Endothelial cell of umbilical vein (primary cell): ENCODE results near the gene AMDHD2. TPM values are rescaled to one million over a fixed set of nuclear protein-coding genes. Genes with fewer than 3 reads are reported as not detected.

Source experiments
- BruUV-seq: library from RNA; stranded (reverse); fragments of 400-500 nt; replicated peaks from 2 replicates; lab custom pipeline; 2021; lab: Mats Ljungman, UMichigan
- CTCF ChIA-PET: fragments of 300-600, 350-600 bp; sonication (Branson Sonifier 250); formaldehyde crosslinking; loops from one replicate; lab custom pipeline; 2021; ENCODE audit warnings: antibody characterized with exemption, inconsistent platforms; lab: Charles Lee
- POLR2A ChIA-PET: fragments of 300-600, 350-600 bp; sonication (Branson Sonifier 250); formaldehyde crosslinking; loops from one replicate; lab custom pipeline; 2021; ENCODE audit warnings: antibody characterized with exemption, inconsistent platforms; lab: Charles Lee
- DNase-seq: peaks from one replicate; pipeline ENCODE4 v3.0.0-alpha.2; 2011; ENCODE audit warnings: low read depth, low spot score
- FAIRE-seq: peaks from 2 replicates; lab custom pipeline; 2011; peaks lifted over from hg19 to GRCh38; lab: Jason Lieb, UNC
- H2AFZ ChIP-seq: 2 replicates; pipeline ENCODE4 v1.6.0; 2012; ENCODE audit warnings: low read depth, low read length, control low read depth, inconsistent platforms
- H3K27ac ChIP-seq: 2 replicates; pipeline ENCODE4 v1.5.1; 2011; ENCODE audit warnings: low read depth, mild to moderate bottlenecking, control low read depth, low read length, moderate library complexity; ENCODE audit not compliant: insufficient read depth
- H3K27me3 ChIP-seq, 2 experiments: 2 replicates each; pipeline versions ENCODE4 v1.6.0 to v1.6.1; 2011; ENCODE audit warnings: low read length in 2 of 2, mixed read lengths in 1 of 2; ENCODE audit not compliant: control insufficient read depth in 2 of 2, insufficient read depth in 2 of 2
- H3K36me3 ChIP-seq, 2 experiments: 2 replicates in 1 of 2; 3 replicates in 1 of 2; pipeline ENCODE4 v1.5.1; 2011; ENCODE audit warnings: low read length in 2 of 2, mild to moderate bottlenecking in 1 of 2, moderate library complexity in 1 of 2; ENCODE audit not compliant: control insufficient read depth in 2 of 2, insufficient read depth in 2 of 2; ENCODE audit errors: extremely low read depth in 1 of 2
- H3K4me1 ChIP-seq: 3 replicates; pipeline ENCODE4 v1.5.1; 2011; ENCODE audit warnings: mild to moderate bottlenecking, low read length; ENCODE audit not compliant: control insufficient read depth, insufficient read depth; ENCODE audit errors: extremely low read depth
- H3K4me2 ChIP-seq: 2 replicates; pipeline ENCODE4 v1.6.1; 2011; ENCODE audit warnings: low read length, control low read depth, mixed read lengths; ENCODE audit not compliant: insufficient read depth
- H3K4me3 ChIP-seq, 3 experiments: fragments of 200-600 bp in 1 of 3; sonication (generic), shearing (Covaris generic) in 1 of 3; replicated peaks in 1 of 3; 2 replicates each; pipeline ENCODE4 v1.5.1; 2011 to 2016; ENCODE audit warnings: control low read depth in 3 of 3, low read length in 3 of 3, mild to moderate bottlenecking in 2 of 3, inconsistent platforms in 1 of 3, low read depth in 1 of 3, moderate library complexity in 1 of 3; ENCODE audit not compliant: insufficient read depth in 1 of 3
- H3K79me2 ChIP-seq: 2 replicates; pipeline ENCODE4 v1.6.0; 2012; ENCODE audit warnings: low read length, inconsistent platforms; ENCODE audit not compliant: control insufficient read depth, insufficient read depth
- H3K9ac ChIP-seq: replicated peaks from 2 replicates; pipeline ENCODE3; 2011; ENCODE audit warnings: low read length, control low read depth; ENCODE audit not compliant: insufficient read depth; ENCODE audit errors: extremely low read depth
- H3K9me1 ChIP-seq: replicated peaks from 3 replicates; pipeline ENCODE4 v1.6.0; 2011; ENCODE audit warnings: mild to moderate bottlenecking, low read length; ENCODE audit not compliant: control insufficient read depth, insufficient read depth; ENCODE audit errors: extremely low read depth
- H3K9me3 ChIP-seq: replicated peaks from 2 replicates; pipeline ENCODE4 v1.5.1; 2012; ENCODE audit warnings: low read length, inconsistent platforms; ENCODE audit not compliant: control insufficient read depth, insufficient read depth
- H4K20me1 ChIP-seq: replicated peaks from 2 replicates; pipeline ENCODE3; 2011; ENCODE audit warnings: mild to moderate bottlenecking, low read length; ENCODE audit not compliant: control insufficient read depth, insufficient read depth; ENCODE audit errors: extremely low read depth
- JUN ChIP-seq: IDR thresholded peaks from 2 replicates; pipeline ENCODE4 v1.6.1; 2011; ENCODE audit warnings: borderline replicate concordance, low read depth; ENCODE audit not compliant: insufficient read length, insufficient read depth
- MYC ChIP-seq: IDR thresholded peaks from one replicate; pipeline ENCODE4 v1.6.1; 2011; ENCODE audit warnings: mild to moderate bottlenecking, low read depth, low read length
- POLR2A ChIP-seq: IDR thresholded peaks from 2 replicates; pipeline ENCODE4 v1.6.1; 2012; ENCODE audit warnings: low read depth, mild to moderate bottlenecking, control low read depth, low read length
- POLR2AphosphoS5 ChIP-seq: IDR thresholded peaks from 2 replicates; pipeline ENCODE4 v1.6.1; 2012; ENCODE audit warnings: low read depth, mild to moderate bottlenecking, control low read depth, low read length, moderate library complexity; ENCODE audit not compliant: insufficient read depth
- dilution Hi-C: fragments of 300-500 bp; cut with MboI; formaldehyde crosslinking; loops from one replicate; pipeline ENCODE4 v1.15.0; 2019; ENCODE audit warnings: low sequenced_read_pairs; ENCODE audit not compliant: extremely low pct_ligation_motif_present
- intact Hi-C: fragments of 100-400 bp; cut with micrococcal nuclease; formaldehyde crosslinking; loops from one replicate; pipeline ENCODE4 v1.10.0; 2022
- polyA plus RNA-seq, 4 experiments: library from polyadenylated mRNA; depleted of rRNA in 3 of 4; stranded (reverse) in 3 of 4; unstranded in 1 of 4; fragments of >200 nt; gene quantifications; 2 replicates each; pipeline versions ENCODE4 v1.2.1 to v1.2.3, GENCODE V29; 2011 to 2012; ENCODE audit warnings: missing spikeins in 1 of 4
- total RNA-seq: library from RNA; stranded (reverse); gene quantifications from 2 replicates; pipeline ENCODE4 v1.2.3, GENCODE V29; 2021
- TF ChIP-seq, protein P1 (sequence below), 2 donors: IDR thresholded peaks; 1 replicate in 1 of 2; 2 replicates in 1 of 2; pipeline ENCODE4 v1.5.1; 2011; ENCODE audit warnings: low read length in 2 of 2, mild to moderate bottlenecking in 2 of 2, moderate library complexity in 2 of 2, control low read depth in 1 of 2, inconsistent platforms in 1 of 2, low read depth in 1 of 2; ENCODE audit not compliant: insufficient read depth in 1 of 2; ENCODE audit errors: extremely low read depth in 1 of 2

AMDHD2 gene
- total and polyA plus RNA-seq, 2 donors (not counting 3 experiments of a cell fraction or from before 2014, with no cell fraction given) = 39.4 to 59.5 TPM

DNA sequence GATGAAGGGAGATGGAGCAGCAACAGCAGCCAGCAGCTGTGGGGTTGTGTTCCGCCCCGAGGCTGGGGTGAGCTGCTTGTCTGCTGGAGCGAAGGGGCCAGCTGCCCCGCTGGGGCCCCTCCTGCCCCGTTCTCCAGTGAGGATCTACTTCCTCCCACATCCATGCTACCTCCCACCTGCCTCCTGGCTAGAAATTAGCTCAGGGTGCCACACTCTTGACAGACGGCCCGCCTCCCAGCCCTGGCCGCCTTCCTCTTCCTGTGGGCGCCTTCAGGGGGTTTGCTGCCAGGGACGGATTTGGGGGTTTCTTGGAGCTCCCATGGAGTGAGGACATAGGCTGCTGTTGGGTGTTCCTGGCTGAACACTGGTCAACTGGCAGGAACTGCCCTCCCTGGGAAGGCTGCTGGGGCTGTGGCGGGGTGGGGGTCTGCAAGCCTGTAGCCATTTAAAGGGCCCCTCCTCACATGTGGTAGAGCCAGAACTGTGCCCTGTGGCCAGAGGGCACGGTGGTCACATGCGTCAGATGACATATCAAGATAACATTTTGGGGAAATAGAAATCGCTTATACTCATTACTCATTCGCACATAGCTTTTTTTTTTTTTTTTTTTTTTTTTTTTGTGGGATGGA lies 32.2 kb upstream of the AMDHD2 start:
- DNase-seq (no peak), FAIRE-seq (no peak)
- POLR2A ChIA-PET = no interaction called here
- no peak overlapping the region for H3K9ac ChIP-seq
- no peaks in the 10 kb centered on the region for H3K9me1 ChIP-seq
- peaks cover 6% of the 10 kb centered on the region for H3K79me2 ChIP-seq
- no peak overlapping the region for H2AFZ ChIP-seq
- no peaks in the 10 kb centered on the region for H3K36me3 ChIP-seq
- no peak overlapping the region for H3K4me2 ChIP-seq
- no peak overlapping the region for H3K4me3 ChIP-seq
- H3K9me3 ChIP-seq = no peaks in the 10 kb centered on the region
- TF ChIP-seq JUN (no peak), POLR2A (no peak), MYC (no peak)
- no TSS peak for BruUV-seq
- CTCF ChIA-PET = interaction anchor here (2.4 kb wide), 1 partner anchor 13 kb away, joined by 14 read pairs; no protein-coding TSS in a partner anchor
- no peak overlapping the region for H3K27ac ChIP-seq
- intact Hi-C loops (no loop called here), dilution Hi-C loops (no loop called here)
- no peaks in the 10 kb centered on the region for H4K20me1 ChIP-seq
- no peaks in the 10 kb centered on the region for H3K4me1 ChIP-seq
- H3K27me3 ChIP-seq = no peaks in the 10 kb centered on the region

- Histone ChIP-seq H3K9me1 (no peaks in the 10 kb centered on the region), H3K79me2 (peaks cover 6% of the 10 kb centered on the region), H3K9ac (no peak overlapping the region), H3K4me2 (no peak overlapping the region), H3K4me3 (no peak overlapping the region), H3K9me3 (no peaks in the 10 kb centered on the region), H3K36me3 (no peaks in the 10 kb centered on the region), H3K4me1 (no peaks in the 10 kb centered on the region), H2AFZ (no peak overlapping the region), H3K27ac (no peak overlapping the region), H3K27me3 (no peaks in the 10 kb centered on the region), H4K20me1 (no peaks in the 10 kb centered on the region)
- FAIRE-seq (no peak), DNase-seq (no peak)
- intact Hi-C loops (no loop called here), dilution Hi-C loops (no loop called here)
- ChIA-PET POLR2A (interaction anchor here (0.7 kb wide), 1 partner anchor 17 kb away, joined by 3 read pairs; no protein-coding TSS in a partner anchor), CTCF (interaction anchor here (2.4 kb wide), 1 partner anchor 12 kb away, joined by 14 read pairs; no protein-coding TSS in a partner anchor)
- no TSS peak for BruUV-seq
- TF ChIP-seq POLR2AphosphoS5 (no peak), POLR2A (no peak)
- TF ChIP-seq, protein P1, sequence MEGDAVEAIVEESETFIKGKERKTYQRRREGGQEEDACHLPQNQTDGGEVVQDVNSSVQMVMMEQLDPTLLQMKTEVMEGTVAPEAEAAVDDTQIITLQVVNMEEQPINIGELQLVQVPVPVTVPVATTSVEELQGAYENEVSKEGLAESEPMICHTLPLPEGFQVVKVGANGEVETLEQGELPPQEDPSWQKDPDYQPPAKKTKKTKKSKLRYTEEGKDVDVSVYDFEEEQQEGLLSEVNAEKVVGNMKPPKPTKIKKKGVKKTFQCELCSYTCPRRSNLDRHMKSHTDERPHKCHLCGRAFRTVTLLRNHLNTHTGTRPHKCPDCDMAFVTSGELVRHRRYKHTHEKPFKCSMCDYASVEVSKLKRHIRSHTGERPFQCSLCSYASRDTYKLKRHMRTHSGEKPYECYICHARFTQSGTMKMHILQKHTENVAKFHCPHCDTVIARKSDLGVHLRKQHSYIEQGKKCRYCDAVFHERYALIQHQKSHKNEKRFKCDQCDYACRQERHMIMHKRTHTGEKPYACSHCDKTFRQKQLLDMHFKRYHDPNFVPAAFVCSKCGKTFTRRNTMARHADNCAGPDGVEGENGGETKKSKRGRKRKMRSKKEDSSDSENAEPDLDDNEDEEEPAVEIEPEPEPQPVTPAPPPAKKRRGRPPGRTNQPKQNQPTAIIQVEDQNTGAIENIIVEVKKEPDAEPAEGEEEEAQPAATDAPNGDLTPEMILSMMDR (IDR thresholded peaks at IDR 0.05; ENCODE audit: extremely low read depth in 1 of 2, insufficient read depth in 1 of 2, low read depth in 1 of 2, low read length in 2 of 2) = no peak
These were observed 30.6 kb upstream of the AMDHD2 start for GRCh38 chr16:2489581-2489980.
